K562 (cell line): ENCODE measurements around the gene SOX18. TPM values are rescaled to one million over a fixed set of nuclear protein-coding genes. Genes with fewer than 3 reads are reported as not detected.
A peak's percentile ranks its signal among the peaks of the same experiment; 100 is the strongest.

ENCODE experiments used
- ATF2 ChIP-seq: sonication (generic); formaldehyde crosslinking; IDR thresholded peaks from 2 replicates; pipeline ENCODE4 v1.8.1; 2022; ENCODE audit warnings: missing genetic modification reagents
- DNMT1 ChIP-seq: fragments of 450-650 bp; IDR thresholded peaks from 2 replicates; pipeline ENCODE4 v1.6.1; 2016; ENCODE audit warnings: antibody characterized with exemption, mild to moderate bottlenecking
- ETV6 ChIP-seq, 3 experiments: fragments of 150-350 bp in 1 of 3; sonication (generic) in 1 of 3; formaldehyde crosslinking in 1 of 3; IDR thresholded peaks; 2 replicates each; pipeline versions ENCODE4 v1.6.1 to v1.8.0; 2014 to 2022; ENCODE audit warnings: borderline replicate concordance in 2 of 3, low read depth in 2 of 3, antibody characterized with exemption in 1 of 3, low read length in 1 of 3, mild to moderate bottlenecking in 1 of 3, missing genetic modification reagents in 1 of 3
- FOXM1 ChIP-seq, 2 experiments: fragments of 450-650 bp in 1 of 2; sonication (generic) in 1 of 2; formaldehyde crosslinking in 1 of 2; IDR thresholded peaks; 2 replicates each; pipeline versions ENCODE4 v1.6.1 to v1.9.0; 2017 to 2022; ENCODE audit warnings: low read depth in 2 of 2, mild to moderate bottlenecking in 2 of 2, missing genetic modification reagents in 1 of 2, moderate library complexity in 1 of 2
- GTF2B ChIP-seq: IDR thresholded peaks from 2 replicates; pipeline ENCODE4 v1.6.1; 2011; ENCODE audit not compliant: insufficient read length; ENCODE audit errors: extremely low read depth
- HDGF ChIP-seq: fragments of 450-650 bp; IDR thresholded peaks from 2 replicates; pipeline ENCODE4 v1.6.1; 2016
- LCOR ChIP-seq: sonication (generic); formaldehyde crosslinking; IDR thresholded peaks from 2 replicates; pipeline ENCODE4 v1.8.0; 2022; ENCODE audit warnings: mild to moderate bottlenecking, missing genetic modification reagents
- MAZ ChIP-seq, 2 experiments: fragments of 450-650 bp in 1 of 2; sonication (generic) in 1 of 2; formaldehyde crosslinking; IDR thresholded peaks in 1 of 2; conservative IDR thresholded peaks in 1 of 2; 2 replicates each; pipeline versions ENCODE4 v1.4.0 to v1.5.0; 2020; ENCODE audit warnings: mild to moderate bottlenecking in 1 of 2, missing genetic modification reagents in 1 of 2
- NRF1 ChIP-seq, 2 experiments: fragments of 450-650 bp; IDR thresholded peaks in 1 of 2; conservative IDR thresholded peaks in 1 of 2; 2 replicates each; pipeline ENCODE4 v1.6.1; 2014; ENCODE audit warnings: mild to moderate bottlenecking in 2 of 2
- RB1 ChIP-seq: fragments of 450-650 bp; IDR thresholded peaks from 2 replicates; pipeline ENCODE4 v1.6.1; 2017; ENCODE audit warnings: low read depth, mild to moderate bottlenecking
- RBM14 ChIP-seq: fragments of 200-400 bp; formaldehyde crosslinking; IDR thresholded peaks from 2 replicates; pipeline ENCODE4 v1.6.1; 2018; ENCODE audit warnings: low read depth, mild to moderate bottlenecking, low read length, moderate library complexity, borderline replicate concordance; ENCODE audit not compliant: insufficient read depth
- SMARCB1 ChIP-seq: IDR thresholded peaks from 2 replicates; pipeline ENCODE4 v1.6.1; 2011; ENCODE audit warnings: improper control_type of control experiment, low read depth; ENCODE audit not compliant: insufficient read length
- TAF1 ChIP-seq: IDR thresholded peaks from 2 replicates; pipeline ENCODE4 v1.6.1; 2011; ENCODE audit warnings: mild to moderate bottlenecking, low read length, moderate library complexity; ENCODE audit not compliant: insufficient read depth, control insufficient read depth, severe bottlenecking; ENCODE audit errors: extremely low read depth
- ZBTB7A ChIP-seq: IDR thresholded peaks from 2 replicates; pipeline ENCODE4 v1.6.1; 2011; ENCODE audit warnings: low read depth, mild to moderate bottlenecking, low read length, moderate library complexity, borderline replicate concordance; ENCODE audit not compliant: control insufficient read depth
- polyA plus RNA-seq, 8 experiments: library from polyadenylated mRNA; depleted of rRNA in 4 of 8; stranded (reverse) in 5 of 8; unstranded in 3 of 8; fragments of >200 nt; fragmentation: Nextera tagmentation in 2 of 8; fragmentation: Illumina TruSeq in 1 of 8; extraction: Ambion mirVana in 2 of 8; extraction: Trizol in 1 of 8; gene quantifications; 2 replicates each; pipeline versions ENCODE4 v1.2.1 to v1.2.3, GENCODE V29; 2011 to 2014; ENCODE audit warnings: inconsistent platforms in 1 of 8, missing spikeins in 1 of 8
- total RNA-seq, 7 experiments: library from RNA; depleted of rRNA in 6 of 7; stranded (reverse); fragments of >200 nt in 6 of 7; fragmentation: Illumina TruSeq in 2 of 7; extraction: Trizol in 2 of 7; gene quantifications; 2 replicates each; pipeline versions ENCODE4 v1.2.1 to v1.2.3, GENCODE V29; 2011 to 2021; ENCODE audit warnings: low replicate concordance in 1 of 7
- TF ChIP-seq, protein P1 (sequence below): sonication (generic); formaldehyde crosslinking; IDR thresholded peaks from 2 replicates; pipeline ENCODE4 v1.5.0; 2020; ENCODE audit warnings: missing genetic modification reagents
- TF ChIP-seq, protein P2 (sequence below), 2 experiments: IDR thresholded peaks; 2 replicates each; pipeline ENCODE4 v1.6.1; 2012; ENCODE audit warnings: improper control_type of control experiment in 2 of 2, low read depth in 2 of 2, low read length in 2 of 2, borderline replicate concordance in 1 of 2
- TF ChIP-seq, protein P3 (sequence below), 3 experiments: fragments of 200-800 bp in 1 of 3; sonication (Bioruptor generic) in 1 of 3; sonication (generic) in 1 of 3; formaldehyde crosslinking in 1 of 3; IDR thresholded peaks; 2 replicates each; pipeline versions ENCODE4 v1.6.1 to v1.8.0; 2016 to 2022; ENCODE audit warnings: mild to moderate bottlenecking in 2 of 3, missing compliant biosample characterization in 2 of 3, missing genetic modification characterization in 2 of 3, missing genetic modification reagents in 1 of 3

SOX18 gene
- total and polyA plus RNA-seq, 9 of the 15 experiments (the other 6 are each of a cell fraction or from before 2014, with no cell fraction given): 0.15 to 19.8 (median 0.33) TPM

GRCh38 chr20:64038565-64039292 lies 10.7 kb downstream of the SOX18 start (continued):
- no peak for TF ChIP-seq GTF2B
- TF ChIP-seq, protein P1, sequence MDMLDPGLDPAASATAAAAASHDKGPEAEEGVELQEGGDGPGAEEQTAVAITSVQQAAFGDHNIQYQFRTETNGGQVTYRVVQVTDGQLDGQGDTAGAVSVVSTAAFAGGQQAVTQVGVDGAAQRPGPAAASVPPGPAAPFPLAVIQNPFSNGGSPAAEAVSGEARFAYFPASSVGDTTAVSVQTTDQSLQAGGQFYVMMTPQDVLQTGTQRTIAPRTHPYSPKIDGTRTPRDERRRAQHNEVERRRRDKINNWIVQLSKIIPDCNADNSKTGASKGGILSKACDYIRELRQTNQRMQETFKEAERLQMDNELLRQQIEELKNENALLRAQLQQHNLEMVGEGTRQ (CRISPR knock-in tag): no peak
- no peak for TF ChIP-seq FOXM1 (IDR thresholded peaks at IDR 0.05; ENCODE audit: low read depth)
- peak; percentile 33; the same call in 1 of the 2 replicates for TF ChIP-seq FOXM1 (CRISPR knock-in tag; IDR thresholded peaks at IDR 0.05; ENCODE audit: low read depth)
- no peak; the same call in 1 of the 2 replicates for TF ChIP-seq LCOR (CRISPR knock-in tag)
- peak; percentile 93 for TF ChIP-seq RB1
- no peak for TF ChIP-seq ATF2 (CRISPR knock-in tag)
- no peak for TF ChIP-seq DNMT1
- no peak for TF ChIP-seq ETV6 (IDR thresholded peaks at IDR 0.05; ENCODE audit: borderline replicate concordance in 1 of 2, low read depth in 2 of 2, low read length in 1 of 2)
- TF ChIP-seq ETV6 (CRISPR knock-in tag; IDR thresholded peaks at IDR 0.05; ENCODE audit: borderline replicate concordance): peak; percentile 70; the same call in 1 of the 2 replicates
- TF ChIP-seq RBM14: no peak
- TF ChIP-seq SMARCB1: no peak
- peak; percentile 67 to 75 for TF ChIP-seq MAZ (CRISPR knock-in tag; conservative IDR thresholded peaks at IDR 0.05 in 1 of 2, IDR thresholded peaks at IDR 0.05 in 1 of 2)
- peak; percentile 89 for TF ChIP-seq ZBTB7A
- TF ChIP-seq, protein P2, sequence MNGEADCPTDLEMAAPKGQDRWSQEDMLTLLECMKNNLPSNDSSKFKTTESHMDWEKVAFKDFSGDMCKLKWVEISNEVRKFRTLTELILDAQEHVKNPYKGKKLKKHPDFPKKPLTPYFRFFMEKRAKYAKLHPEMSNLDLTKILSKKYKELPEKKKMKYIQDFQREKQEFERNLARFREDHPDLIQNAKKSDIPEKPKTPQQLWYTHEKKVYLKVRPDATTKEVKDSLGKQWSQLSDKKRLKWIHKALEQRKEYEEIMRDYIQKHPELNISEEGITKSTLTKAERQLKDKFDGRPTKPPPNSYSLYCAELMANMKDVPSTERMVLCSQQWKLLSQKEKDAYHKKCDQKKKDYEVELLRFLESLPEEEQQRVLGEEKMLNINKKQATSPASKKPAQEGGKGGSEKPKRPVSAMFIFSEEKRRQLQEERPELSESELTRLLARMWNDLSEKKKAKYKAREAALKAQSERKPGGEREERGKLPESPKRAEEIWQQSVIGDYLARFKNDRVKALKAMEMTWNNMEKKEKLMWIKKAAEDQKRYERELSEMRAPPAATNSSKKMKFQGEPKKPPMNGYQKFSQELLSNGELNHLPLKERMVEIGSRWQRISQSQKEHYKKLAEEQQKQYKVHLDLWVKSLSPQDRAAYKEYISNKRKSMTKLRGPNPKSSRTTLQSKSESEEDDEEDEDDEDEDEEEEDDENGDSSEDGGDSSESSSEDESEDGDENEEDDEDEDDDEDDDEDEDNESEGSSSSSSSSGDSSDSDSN (IDR thresholded peaks at IDR 0.05; ENCODE audit: borderline replicate concordance in 1 of 2, low read depth in 2 of 2, low read length in 2 of 2): peak; percentile 92 to 96
- peak; percentile 36 for TF ChIP-seq TAF1
- TF ChIP-seq NRF1 (conservative IDR thresholded peaks at IDR 0.05 in 1 of 2, IDR thresholded peaks at IDR 0.05 in 1 of 2): peak; percentile 75 to 82
- TF ChIP-seq, protein P3, sequence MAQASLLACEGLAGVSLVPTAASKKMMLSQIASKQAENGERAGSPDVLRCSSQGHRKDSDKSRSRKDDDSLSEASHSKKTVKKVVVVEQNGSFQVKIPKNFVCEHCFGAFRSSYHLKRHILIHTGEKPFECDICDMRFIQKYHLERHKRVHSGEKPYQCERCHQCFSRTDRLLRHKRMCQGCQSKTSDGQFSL (CRISPR knock-in tag; IDR thresholded peaks at IDR 0.05): peak; percentile 78
- TF ChIP-seq, protein P3 (tag; IDR thresholded peaks at IDR 0.05): no peak
- no peak for TF ChIP-seq HDGF
